GM21423 (cell line): ENCODE results near the gene DUS1L.

Experiments used
- ATAC-seq: cut with Tn5 transposase; IDR thresholded peaks from one replicate; pipeline ENCODE4 v1.9.1; 2021; ENCODE audit warnings: mild to moderate bottlenecking, moderate library complexity; ENCODE audit not compliant: unreplicated experiment

Gene DUS1L

DNA sequence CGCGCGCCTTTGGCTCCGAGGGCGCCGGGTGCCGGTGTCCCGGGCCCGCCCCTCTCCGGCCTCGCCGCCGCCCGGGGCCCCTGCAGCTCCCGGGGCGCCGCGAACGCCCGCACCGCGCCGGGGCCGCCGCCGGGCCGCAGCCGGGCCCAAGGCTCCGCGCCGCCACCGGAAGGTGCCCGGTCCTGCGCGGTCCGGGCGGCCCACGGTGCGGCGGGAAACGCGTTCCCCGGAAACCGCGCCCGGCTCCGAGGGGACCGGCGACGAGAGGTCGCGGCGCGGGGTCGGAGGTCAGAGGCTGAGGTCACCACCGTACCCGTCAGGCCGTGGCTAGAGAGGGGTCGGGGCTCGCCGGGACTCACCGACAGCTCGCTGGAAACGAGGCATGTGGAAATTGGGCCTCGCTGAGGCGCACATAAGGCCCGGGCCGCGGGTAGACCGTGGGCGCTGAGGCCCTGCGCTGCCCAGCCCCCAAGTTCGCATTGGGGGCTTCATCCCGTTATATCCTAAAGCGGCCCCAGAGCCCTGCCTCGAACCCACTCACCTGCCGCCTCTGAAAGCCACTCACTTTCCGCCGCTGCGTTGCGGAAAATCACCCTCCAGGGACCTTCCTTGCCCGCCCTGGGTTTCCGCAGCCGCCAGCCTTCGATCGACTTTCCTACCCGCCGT, at the start of gene DUS1L:
Gene DUS1L (minus strand): TSS at position 167 of the 666 bp plus-strand sequence. CDS start 745 bp downstream, outside the sequence.
- peak; percentile 67 for ATAC-seq

DNA sequence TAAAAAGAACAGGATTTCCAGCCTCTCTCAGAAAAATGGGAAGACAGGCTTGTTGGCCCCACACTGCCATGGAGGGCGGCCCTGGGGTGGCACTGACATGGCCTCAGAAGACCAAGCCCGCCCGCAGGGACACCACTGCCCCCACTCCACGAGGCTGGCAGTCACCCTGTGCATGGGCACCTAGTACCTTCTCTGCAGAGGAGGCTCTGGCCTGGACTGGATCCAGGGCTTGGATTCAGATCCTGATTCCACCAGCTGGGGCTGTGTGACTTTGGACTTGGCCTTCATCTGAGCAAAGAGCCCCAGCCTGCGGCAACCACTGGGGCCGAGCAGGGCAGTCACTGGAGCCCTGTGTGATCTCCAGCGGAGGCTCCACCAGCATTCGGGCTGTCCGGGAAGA, 49.3 kb upstream of the DUS1L start:
- no peak for ATAC-seq

DNA sequence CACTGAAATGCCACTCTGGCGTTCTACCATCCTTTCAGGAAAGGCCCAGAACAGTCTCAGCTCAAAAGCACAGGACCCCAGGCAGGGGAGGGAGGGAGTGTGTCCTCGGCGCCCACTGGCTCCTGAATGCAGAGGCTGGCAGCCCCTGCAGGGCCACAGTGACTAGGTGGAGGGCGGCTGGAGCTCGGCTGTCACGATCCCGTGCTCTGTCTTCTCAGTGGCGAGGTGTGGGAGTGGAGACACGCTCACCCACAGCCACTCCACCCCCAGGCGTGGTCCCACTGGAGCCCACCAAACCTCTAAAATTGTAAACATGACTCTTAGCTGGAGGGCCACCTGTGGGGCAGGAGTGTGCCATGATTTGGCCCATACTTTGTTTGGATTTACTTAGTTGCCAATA, 48.8 kb upstream of the DUS1L start:
- no peak for ATAC-seq

DNA sequence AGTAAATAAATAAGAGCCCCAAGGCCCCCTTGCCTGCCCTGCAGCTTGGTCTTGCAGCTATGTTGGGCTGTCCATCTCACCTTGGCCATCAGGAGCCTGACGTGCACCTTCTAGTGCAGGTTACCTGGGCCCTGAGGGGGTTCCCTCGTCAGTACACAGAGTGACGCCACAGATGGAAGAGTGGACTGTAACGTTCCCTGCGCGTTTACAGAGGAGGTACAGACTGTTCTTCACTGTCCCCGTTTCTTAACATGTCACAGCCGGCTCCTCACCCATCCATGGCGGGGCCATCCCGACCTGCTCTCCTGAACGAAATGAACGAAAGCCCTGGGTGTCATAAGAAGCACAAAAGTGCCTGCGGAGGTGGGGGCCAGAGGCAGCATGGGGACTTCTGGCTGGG, 48.3 kb upstream of the DUS1L start:
- ATAC-seq, result no peak

DNA sequence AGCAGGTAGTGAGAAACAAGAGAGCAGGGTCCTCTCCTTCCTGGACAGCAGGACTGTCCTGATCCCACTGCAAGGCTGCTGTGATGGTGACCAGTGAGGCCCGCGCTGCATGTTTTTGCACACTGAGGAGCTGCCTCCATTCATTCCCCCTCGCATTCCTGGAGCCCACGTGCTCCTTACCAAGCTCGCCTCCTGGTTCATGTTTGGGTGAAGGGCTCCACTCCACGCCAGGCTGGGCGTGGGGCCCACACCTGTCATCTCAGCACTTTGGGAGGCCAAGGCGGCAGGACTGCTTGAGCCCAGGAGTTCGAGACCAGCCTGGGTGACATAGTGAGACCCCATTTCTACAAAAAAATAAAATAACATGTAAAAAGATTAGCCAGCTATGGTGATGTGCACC, 47.8 kb upstream of the DUS1L start:
- no peak for ATAC-seq

DNA sequence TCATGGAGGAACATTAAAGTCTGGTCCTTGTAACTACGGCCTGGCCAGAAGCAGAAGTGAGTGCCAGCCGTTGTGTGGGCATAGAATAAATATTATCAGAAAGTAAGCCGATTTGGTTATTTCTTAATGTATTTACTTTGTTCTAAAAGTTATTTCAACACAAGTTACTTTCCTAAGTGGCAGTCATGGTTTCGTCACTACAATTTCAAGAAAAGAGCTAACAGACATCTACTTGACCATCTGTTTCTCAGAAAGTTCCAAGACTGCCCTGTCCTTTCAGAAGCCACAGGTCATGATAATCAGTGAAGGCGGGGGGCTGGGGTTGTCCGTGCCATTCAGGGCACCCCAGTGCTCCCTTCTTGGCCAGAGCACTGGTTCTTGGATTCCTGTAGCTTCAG, 47.3 kb upstream of the DUS1L start:
- no peak for ATAC-seq

DNA sequence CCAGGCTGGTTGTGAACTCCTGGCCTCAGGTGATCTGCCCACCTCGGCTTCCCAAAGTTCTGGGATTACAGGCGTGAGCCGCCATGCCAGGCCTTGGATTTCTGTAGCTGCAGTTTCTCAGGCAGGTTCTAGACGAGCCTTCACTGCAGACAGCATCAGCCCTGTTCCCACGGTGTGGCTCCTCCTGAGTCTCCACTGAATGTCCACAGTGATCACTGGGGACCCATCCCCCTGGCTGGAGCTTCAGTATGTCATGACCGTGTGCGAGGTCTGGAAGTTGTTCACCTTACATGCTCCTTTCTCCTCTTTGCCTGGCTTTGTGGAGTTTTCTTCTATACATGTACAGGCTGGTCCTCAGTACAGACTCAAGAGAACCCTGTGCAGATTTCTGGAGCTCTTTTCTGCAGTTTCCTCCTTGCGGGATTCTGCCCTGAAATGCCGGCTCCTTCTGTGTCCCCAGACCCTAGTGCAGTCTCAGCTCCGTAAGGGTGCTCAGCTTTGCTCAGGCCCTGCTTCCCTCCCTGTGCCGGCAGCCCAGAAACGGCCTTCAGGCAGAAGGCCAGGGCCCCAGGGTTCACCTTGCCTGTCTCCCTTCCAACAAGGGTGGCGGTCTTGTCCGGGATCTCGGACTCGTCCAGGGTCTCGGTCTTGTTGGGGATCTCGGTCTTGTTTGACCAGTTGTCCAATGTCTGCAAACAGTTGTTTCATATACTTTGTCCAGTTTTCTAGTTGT, 46.7 kb upstream of the DUS1L start:
- ATAC-seq, result no peak

DNA sequence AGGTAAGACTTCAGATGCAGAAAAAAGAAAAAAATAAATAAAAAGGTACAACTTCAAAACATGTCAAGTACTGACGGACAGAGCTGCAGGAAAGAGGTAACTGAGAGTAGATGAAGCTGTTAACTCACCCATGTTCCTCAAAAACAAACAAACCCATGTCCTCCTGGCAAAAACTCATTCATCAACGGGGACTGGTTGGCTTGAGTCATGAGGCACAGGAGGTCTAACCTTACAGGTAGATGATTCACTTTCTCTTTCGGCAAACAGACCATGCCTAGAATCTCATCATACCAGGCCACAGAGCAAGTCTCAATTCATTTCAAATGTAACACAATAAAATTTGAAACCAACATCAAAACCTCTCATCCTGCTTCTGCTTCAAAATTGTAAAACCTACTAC, 44.7 kb upstream of the DUS1L start:
- no peak for ATAC-seq

DNA sequence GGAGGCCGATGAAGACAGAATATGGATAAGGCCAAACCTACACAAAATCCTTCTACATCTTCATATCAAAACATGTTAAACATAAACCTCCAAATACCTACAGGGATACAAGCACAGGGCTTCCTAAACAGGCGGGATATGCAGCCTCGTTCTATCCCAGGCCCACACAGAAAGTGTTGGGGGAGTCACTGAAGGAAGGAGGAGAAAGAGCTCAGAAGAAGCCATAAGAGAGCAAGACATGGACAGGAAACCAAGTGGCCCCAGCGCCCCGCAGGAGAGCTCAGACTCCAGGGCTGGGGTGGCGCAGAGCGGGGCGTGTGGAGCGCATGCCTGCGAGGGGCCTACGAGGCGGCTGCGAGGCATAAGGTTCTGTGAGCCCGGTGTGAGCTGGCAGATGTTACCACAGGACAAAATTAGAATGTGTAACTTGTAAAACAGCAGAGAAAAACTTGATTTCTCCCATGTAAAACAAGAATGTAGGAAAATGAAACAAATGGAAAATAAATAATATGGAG, 43.4 kb upstream of the DUS1L start:
- ATAC-seq, result no peak

DNA sequence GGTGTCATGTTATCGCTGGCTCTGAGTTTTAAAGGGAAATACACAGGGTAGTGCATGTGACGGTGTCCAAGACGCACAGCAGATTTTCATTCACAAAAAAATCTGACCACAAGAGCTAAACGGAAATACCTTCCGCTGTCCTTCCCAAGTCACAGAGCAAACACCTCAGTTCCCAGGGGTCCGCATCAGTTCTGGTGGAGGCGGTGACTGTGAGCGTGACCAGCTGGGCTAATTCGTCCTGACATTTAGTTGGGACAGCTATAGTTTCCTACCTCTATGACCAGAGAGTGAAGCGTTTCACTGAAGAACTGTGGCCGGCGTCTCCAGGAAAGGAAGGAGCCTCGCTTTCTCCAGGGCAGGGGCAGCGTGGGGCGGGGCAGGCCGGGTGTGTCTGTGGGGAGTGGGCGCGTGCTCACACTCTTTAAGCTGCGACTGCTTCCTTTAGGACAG, 42.9 kb upstream of the DUS1L start:
- no peak for ATAC-seq

DNA sequence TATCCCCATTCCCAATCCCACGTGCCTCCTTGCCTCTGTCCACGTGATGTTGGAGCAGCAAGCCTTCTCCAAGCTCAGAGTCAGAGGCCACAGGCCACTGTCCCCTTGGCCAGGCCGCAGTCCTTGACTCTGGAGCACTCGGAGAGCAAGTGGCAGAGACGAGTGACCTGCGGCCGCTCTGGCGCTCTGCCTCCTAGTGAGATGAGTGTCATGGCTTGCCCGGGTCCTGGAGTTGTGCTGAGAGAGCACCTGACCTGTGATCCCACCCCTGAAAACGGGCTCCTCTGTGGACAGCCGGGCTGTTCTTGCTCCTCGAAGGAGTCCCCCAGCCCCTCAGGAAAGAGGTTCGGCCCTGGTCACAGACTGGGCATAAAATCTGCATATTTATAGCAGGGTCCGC, 42.4 kb upstream of the DUS1L start:
- ATAC-seq, result no peak

DNA sequence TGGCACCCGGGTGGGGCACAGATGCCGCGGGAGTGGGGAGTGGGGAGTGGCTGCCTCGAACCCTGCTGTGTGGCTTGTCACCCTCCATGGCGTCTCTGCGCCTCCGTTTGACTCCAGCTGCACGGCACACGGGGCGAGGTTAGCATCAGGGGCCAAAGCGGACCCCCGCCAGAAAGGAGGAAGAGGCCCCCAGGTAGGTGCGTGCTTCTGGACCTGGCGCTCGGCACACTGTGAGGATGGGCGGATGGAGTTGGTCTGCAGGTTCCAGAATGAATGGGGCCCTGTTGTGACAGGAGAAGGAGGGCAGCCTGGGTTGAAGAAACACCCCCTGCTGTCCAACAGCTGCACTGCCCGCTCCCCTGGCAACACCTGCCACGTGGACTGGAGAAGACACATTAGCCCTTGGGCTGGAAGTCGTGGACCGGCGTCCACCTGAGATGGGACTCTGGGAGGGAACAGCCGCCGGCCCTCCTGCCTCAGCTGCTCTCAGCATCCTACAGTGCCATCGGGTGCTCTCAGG, 41.8 kb upstream of the DUS1L start:
- ATAC-seq, result no peak

DNA sequence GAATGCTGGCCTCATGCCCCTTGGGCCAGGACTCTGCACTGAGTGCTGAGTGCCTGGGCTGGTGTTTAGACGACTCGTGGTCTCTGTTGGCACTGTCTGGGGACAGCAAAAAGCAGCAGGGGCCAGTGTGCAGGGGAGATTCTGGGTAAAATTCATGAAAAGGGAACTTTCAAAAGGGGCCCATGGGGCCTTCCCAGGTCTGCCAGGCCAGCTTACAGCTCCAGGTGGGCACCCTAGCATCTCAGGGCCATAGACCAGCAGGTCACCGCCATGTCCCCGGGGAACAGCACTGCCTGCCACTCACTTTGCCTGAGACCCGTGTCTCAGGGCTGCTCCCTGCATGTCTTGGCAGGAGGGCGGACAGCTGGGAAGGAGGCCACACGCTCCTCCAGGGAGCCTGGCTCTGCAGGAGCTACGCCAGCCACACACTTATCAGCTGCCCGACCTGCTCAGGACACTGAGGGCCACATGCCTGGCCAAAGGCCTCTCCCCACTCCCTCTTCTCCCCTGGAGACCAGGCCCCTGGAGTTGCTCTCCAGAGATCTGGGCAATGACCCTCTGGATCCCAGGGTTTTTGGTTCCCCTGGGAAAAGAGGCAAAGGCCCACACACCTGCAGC, 41.2 kb upstream of the DUS1L start:
- ATAC-seq, result peak; percentile 7

DNA sequence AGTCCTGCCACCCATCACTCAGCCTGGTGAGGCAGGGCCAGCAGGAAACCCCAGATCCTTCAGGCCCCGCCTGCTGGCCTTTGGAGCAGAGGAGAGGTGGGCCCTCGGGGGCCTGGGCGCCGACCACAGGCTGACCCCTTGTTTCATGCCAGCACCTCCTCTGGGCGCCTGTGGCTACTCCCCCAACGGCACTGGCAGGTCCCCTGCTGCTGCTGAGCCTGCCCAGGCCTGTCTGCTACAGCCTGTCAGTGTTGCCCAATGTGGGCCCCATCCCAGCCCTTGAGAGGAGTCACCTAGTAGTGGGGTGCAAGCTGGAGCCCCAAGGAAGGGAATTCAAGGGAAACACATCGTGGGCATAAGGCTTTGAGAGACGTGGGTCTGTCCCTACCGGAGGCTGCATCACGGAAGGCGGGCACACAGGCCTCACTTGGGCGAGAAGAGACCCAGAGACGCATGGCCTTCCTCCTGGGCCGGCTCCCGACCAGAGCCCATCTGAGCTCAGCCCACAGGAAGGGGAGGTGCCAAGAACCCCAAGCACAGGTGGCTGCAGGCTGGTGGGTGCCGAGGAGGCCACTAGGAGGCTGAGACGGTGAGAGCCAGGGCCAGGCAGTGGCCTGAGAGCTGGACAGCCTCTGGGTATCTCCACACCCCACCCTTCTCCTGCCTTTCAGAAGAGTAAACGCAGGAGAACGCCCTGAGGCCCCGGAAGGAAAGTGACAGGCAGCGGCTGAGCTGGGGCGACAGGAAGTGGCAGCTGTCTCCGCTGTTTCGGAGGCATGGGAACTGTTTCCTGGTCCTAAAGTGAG, 40.5 kb upstream of the DUS1L start:
- peak; percentile 78 for ATAC-seq

DNA sequence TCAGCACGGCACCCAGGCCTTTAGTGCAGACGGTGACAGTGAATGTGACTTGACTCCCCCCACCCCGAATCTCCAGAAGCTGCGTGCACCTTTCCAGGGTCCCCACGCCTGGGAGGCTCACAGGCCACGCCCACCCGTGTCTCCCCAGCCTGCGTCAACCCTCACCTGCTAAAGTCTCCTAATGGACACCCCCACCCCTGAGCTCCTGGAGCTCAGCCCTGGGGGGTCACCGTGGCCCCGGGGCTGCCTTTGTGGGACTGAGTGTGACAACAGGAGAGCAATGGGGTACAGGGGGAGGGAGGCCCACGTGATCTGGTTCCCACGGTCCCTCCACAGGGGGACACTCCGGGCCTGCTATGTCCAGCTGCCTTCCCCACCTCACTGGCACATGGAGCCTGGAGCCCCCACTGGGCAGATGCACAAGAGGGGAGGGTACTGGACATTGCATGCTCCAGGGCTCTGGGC, 39.8 kb upstream of the DUS1L start:
- no peak for ATAC-seq

DNA sequence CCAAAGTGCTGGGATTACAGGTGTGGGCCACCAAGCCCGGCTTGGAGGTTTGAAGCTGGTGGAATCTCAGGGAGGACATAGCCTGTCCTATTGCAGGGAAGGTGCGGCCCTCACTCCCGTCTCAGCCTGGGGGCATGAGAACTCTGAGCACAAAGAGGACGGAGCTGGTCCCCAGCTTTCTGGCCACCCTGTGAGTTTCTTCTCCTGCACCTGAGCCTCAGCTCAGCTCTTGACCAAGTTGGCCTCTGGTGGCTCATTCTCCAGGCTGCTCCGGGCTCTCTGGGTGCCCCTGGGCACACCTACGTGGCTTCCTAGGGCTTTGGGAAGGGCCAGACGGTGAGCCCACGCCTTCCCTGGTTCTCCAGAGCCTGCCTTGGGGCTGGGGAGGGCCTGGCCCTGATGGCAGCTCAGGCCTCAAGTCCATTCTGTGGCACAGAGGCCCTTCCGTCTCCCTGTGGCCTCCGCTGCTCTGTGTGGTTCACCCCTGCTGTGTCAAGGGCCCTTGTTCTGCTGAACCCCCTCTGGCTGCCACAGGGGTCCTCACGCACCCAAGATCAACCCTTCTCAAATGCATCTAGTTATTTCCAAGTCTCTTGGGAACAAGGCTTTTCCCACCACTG, 39.3 kb upstream of the DUS1L start:
- ATAC-seq, result no peak

DNA sequence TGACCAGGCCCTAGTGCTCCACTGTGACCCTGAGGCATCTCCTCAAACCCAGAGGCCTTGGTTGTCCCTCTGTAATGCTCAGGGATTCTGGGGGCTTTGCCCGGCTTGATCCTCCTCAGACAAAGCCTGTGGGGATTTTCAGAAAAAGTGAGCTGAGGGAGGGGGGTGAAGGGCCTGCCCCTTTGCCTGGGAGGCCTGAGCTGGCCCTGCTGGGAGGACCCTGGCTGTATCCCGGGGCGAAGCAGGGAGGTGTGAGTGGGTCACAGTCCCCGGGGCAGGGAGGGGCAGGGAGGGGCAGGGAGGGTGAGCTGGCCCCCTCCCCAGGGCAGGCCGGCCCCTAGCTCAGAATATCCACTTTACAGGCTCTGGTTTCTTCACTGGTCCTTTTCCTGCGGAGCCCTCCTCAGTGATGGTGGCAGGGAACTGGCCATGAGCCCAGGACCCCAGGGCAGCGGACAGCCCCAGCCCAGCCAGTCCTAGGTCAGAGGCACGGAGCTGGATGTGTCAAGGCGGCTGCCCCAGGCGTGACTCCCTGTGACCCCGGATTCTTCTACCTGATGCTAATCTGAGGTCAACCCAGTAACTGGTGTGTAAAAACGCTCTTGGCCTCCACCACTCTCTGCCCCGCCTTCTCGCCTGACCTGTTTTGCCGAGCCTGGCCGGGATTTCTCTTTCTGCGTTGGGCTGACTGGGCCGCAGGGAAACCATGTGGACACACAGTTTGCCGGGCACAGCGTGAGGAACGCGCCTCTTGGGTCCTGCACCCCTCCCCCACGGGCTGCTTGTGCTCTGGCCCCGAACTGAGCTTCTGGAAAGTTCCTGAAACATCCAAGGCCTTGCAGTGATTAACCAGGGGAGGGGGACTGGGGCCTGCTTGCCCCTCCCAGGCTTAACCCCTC, 38.2 kb upstream of the DUS1L start:
- ATAC-seq, result no peak

DNA sequence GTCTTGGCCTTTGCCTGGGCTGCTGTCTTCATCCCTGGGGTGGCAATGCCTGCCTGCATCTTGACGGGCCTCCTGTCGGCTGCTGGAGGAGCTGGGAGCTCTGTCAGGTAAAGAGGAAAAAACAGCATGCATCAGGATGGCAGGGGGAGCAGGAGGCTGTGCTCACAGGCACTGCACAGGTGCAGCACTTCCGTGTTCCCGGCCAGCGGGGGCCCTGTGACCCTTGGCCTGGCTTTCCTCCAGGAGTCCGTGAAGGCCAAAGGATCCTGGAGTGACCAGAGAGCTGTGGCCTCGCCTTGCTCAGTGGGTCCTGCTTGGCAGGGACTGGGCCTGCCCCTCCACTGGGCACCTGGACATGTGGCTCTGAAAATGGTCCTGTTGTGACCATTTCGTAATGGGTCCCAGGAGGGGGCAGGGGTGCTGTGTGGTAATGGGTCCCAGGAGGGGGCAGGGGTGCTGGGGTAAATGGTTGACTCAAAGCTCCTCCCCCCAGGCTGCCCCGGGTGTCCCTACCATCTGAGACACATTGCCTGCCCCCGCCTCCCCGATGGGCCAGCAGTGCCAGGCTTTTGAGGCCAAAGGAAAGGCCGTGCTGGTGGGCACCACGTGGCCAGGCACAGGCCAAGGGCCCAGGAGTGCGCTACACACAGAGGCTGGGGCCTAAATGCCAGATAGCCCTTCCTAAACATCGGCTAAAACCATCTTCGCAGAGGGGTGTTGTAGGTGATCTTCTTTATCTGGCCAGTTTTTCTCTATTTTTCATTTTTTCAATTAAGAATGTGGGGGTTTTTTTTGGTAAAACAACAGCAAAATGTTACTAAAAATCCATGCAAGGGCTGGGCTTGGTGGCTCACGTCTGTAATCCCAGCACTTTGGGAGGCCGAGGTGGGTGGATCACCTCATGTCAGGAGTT, 36.4 kb upstream of the DUS1L start:
- no peak for ATAC-seq
